Natural killer cell (primary cell): ENCODE results near the gene PPP1R12B. TPM values are rescaled to one million over a fixed set of nuclear protein-coding genes. Genes with fewer than 3 reads are reported as not detected.
"Not testable (repeated sequence)": the region's sequence is repeated elsewhere in the genome, so short reads cannot be mapped to it uniquely, and the experiment has no call there.

Experiments used
- ATAC-seq, 3 donors: fragments of 150-1000 bp in 2 of 3; fragments of 200-7000 bp in 1 of 3; cut with Tn5 transposase; 1 replicate in 1 of 3; 2 replicates in 2 of 3; pipeline ENCODE4 v1.10.0; 2021; ENCODE audit warnings: mild to moderate bottlenecking in 2 of 3, moderate library complexity in 2 of 3
- DNase-seq, 2 donors: peaks; one replicate each; pipeline versions ENCODE4 v3.0.0 to v3.0.0-alpha.2; 2013 to 2021; ENCODE audit warnings: mixed read lengths in 1 of 2
- H3K27ac ChIP-seq: one replicate; pipeline ENCODE4 v1.5.1; 2013; ENCODE audit warnings: mild to moderate bottlenecking, low read length
- H3K27me3 ChIP-seq: one replicate; pipeline ENCODE4 v1.6.1; 2013; ENCODE audit warnings: low read length; ENCODE audit not compliant: control insufficient read depth, insufficient read depth
- H3K36me3 ChIP-seq: one replicate; pipeline ENCODE4 v1.6.1; 2013; ENCODE audit warnings: low read length; ENCODE audit not compliant: control insufficient read depth, insufficient read depth
- H3K4me1 ChIP-seq: one replicate; pipeline ENCODE4 v1.6.1; 2013; ENCODE audit warnings: low read length; ENCODE audit not compliant: control insufficient read depth, insufficient read depth
- H3K4me3 ChIP-seq: one replicate; pipeline ENCODE4 v1.5.1; 2013; ENCODE audit warnings: low read length
- H3K9me3 ChIP-seq: one replicate; pipeline ENCODE4 v1.6.1; 2013; ENCODE audit warnings: low read length; ENCODE audit not compliant: control insufficient read depth, insufficient read depth
- H3K27ac Mint-ChIP-seq, 2 donors: one replicate each; pipeline ENCODE4 v1.8.0; 2022; ENCODE audit warnings: mild to moderate bottlenecking in 2 of 2, mixed read lengths in 2 of 2, moderate library complexity in 1 of 2
- H3K27me3 Mint-ChIP-seq, 2 donors: one replicate each; pipeline ENCODE4 v1.8.0; 2022; ENCODE audit warnings: low read depth in 2 of 2, mixed read lengths in 2 of 2
- H3K36me3 Mint-ChIP-seq: one replicate; pipeline ENCODE4 v1.8.0; 2022; ENCODE audit warnings: mixed read lengths
- H3K4me1 Mint-ChIP-seq, 2 donors: one replicate each; pipeline ENCODE4 v1.8.0; 2022; ENCODE audit warnings: mixed read lengths in 2 of 2
- H3K4me3 Mint-ChIP-seq: one replicate; pipeline ENCODE4 v1.8.0; 2022; ENCODE audit warnings: mild to moderate bottlenecking, moderate library complexity, mixed read lengths
- H3K9me3 Mint-ChIP-seq, 2 donors: one replicate each; pipeline ENCODE4 v1.8.0; 2022; ENCODE audit warnings: mixed read lengths in 2 of 2
- WGBS: methylation state at CpG from one replicate; pipeline ENCODE4 v1.1.7; 2013; ENCODE audit warnings: missing lambda C conversion rate; ENCODE audit not compliant: insufficient coverage; 5-methylcytosine and 5-hydroxymethylcytosine counted together
- intact Hi-C: fragments of 100-400 bp; cut with micrococcal nuclease; formaldehyde crosslinking; loops from one replicate; pipeline ENCODE4 v1.14.2; 2022
- total RNA-seq, 4 donors: library from RNA; stranded (reverse); fragments of 120-200 nt in 1 of 4; gene quantifications; one replicate each; pipeline versions ENCODE4 v1.2.3 to v1.2.4, GENCODE V29; 2013 to 2022
- TF ChIP-seq, protein P1 (sequence below): fragments of 200-600 bp; IDR thresholded peaks from one replicate; pipeline ENCODE4 v1.8.0; 2022; ENCODE audit warnings: antibody characterized with exemption

PPP1R12B gene
- total RNA-seq, 3 donors from 2014 or later (not counting 1 experiment from before 2014, with no cell fraction given), result 27.8 to 47.5 (median 46.5) TPM

- Histone ChIP-seq H3K9me3 (no peaks in the 10 kb centered on the region), H3K27me3 (no peaks in the 10 kb centered on the region), H3K4me1 (peaks cover 10% of the 10 kb centered on the region), H3K4me3 (no peak overlapping the region), H3K36me3 (no peaks in the 10 kb centered on the region), H3K27ac (no peak overlapping the region)
- no peaks in the 10 kb centered on the region for H3K27me3 Mint-ChIP-seq
- ATAC-seq (no peak), DNase-seq (no peak)
- no peak overlapping the region for H3K27ac Mint-ChIP-seq
- TF ChIP-seq, protein P1, sequence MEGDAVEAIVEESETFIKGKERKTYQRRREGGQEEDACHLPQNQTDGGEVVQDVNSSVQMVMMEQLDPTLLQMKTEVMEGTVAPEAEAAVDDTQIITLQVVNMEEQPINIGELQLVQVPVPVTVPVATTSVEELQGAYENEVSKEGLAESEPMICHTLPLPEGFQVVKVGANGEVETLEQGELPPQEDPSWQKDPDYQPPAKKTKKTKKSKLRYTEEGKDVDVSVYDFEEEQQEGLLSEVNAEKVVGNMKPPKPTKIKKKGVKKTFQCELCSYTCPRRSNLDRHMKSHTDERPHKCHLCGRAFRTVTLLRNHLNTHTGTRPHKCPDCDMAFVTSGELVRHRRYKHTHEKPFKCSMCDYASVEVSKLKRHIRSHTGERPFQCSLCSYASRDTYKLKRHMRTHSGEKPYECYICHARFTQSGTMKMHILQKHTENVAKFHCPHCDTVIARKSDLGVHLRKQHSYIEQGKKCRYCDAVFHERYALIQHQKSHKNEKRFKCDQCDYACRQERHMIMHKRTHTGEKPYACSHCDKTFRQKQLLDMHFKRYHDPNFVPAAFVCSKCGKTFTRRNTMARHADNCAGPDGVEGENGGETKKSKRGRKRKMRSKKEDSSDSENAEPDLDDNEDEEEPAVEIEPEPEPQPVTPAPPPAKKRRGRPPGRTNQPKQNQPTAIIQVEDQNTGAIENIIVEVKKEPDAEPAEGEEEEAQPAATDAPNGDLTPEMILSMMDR, result no peak
- WGBS, result 89% methylated on average over 2 of the region's 2 CpGs
- no peaks in the 10 kb centered on the region for H3K36me3 Mint-ChIP-seq
- no peak overlapping the region for H3K4me3 Mint-ChIP-seq
- intact Hi-C loops, result no loop called here
- H3K4me1 Mint-ChIP-seq, result peaks cover 25 to 32% of the 10 kb centered on the region in 2 donors
- no peaks in the 10 kb centered on the region for H3K9me3 Mint-ChIP-seq
These were observed 3.2 kb downstream of the PPP1R12B start for GRCh38 chr1:202351725-202352124.

DNA sequence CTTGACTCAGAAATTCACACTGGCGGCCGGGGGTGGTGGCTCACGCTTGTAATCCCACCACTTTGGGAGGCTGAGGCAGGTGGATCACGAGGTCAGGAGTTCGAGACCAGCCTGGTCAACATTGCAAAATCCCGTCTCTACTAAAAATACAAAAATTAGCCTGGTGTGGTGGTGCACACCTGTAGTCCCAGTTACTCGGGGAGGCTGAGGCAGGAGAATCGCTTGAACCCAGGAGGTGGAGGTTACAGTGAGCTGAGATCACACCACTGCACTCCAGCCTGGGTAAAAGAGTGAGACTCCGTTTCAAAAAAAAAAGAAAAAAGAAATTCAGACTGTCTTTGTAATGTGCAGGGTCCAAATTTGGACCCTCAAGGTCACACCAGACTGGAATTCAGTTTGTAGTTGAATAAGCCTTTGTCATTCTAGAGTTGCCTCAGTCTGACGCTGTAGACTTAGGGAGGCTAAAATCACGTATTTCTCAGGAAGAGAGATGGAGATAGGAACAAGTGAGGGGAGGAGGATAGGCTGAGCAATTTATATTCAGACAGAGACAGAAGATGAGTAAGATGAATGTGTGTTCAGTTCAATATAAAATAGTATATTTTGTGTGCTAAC is 4.2 kb downstream of the PPP1R12B start:
- not testable (repeated sequence) for ATAC-seq

DNA sequence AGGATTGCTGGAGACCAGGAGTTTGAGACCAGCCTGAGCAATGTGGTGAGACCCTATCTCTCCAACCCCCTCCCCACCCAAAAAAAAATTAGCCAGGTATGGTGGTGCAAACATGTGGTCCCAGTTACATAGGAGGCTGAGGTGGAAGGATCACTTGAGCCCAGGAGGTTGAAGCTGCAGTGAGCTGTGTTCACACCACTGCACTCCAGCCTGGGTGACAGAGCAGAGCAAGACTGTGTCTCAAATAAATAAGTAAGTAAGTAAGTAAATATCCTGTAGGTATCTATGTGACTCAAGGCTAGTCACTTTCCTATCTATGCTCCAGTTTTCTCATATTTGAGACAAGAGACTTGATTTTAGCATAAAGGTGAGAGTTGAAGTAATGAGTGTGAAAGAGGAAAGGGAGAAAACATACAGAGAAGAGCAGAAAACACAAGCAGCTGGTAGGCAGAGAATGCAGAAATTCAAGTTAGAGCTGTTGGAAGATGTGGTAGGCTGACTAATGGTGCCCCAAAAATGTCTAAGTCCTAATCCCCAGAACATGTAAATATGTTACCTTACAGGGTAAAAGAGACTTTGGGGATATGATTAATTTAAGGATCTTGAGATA is 7.5 kb downstream of the PPP1R12B start:
- H3K9me3 ChIP-seq, result no peaks in the 10 kb centered on the region
- H3K36me3 ChIP-seq, result no peaks in the 10 kb centered on the region
- H3K27me3 ChIP-seq, result no peaks in the 10 kb centered on the region
- Mint-ChIP-seq H3K4me1 (peaks cover 0 to 7% of the 10 kb centered on the region in 2 donors), H3K27me3 (no peaks in the 10 kb centered on the region), H3K27ac (no peak overlapping the region), H3K36me3 (no peaks in the 10 kb centered on the region), H3K4me3 (no peak overlapping the region), H3K9me3 (no peaks in the 10 kb centered on the region)
- TF ChIP-seq, protein P1, result no peak
- no peak overlapping the region for H3K4me3 ChIP-seq
- no peak overlapping the region for H3K27ac ChIP-seq
- no peak for DNase-seq
- intact Hi-C loops, result no loop called here
- no peaks in the 10 kb centered on the region for H3K4me1 ChIP-seq
- ATAC-seq, result no peak

More for the DNA sequence above, 4.2 kb downstream of the PPP1R12B start:
- H3K4me1 ChIP-seq, H3K4me3 ChIP-seq, H3K27me3 ChIP-seq, H3K9me3 Mint-ChIP-seq, H3K4me3 Mint-ChIP-seq, H3K36me3 ChIP-seq, H3K9me3 ChIP-seq, H3K27ac ChIP-seq, intact Hi-C loops, H3K36me3 Mint-ChIP-seq, H3K27ac Mint-ChIP-seq, DNase-seq, H3K27me3 Mint-ChIP-seq: not testable (repeated sequence)
- H3K4me1 Mint-ChIP-seq, result peaks cover 25 to 31% of the 10 kb centered on the region in 2 donors
- 92% methylated on average over 10 of the region's 11 CpGs for WGBS

DNA sequence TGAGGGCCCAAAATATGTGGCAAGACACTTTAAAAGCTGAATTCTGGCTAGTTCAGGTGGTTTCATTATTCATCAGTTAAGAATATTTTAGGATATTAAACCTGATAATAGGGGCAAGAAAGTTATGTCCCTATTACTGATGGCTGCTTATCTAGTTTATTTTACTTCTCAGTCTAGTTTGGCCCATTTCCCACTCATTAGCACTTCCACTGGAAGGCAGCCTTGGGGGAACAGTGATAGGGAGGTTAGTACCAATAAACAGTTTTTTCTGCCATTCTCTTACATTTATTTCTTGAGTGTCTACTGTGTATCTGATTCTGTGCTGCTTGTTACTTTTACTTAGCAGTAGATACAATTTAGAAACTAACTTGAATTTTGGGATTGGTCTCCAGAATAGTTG is 9.0 kb downstream of the PPP1R12B start:
- ATAC-seq (no peak), DNase-seq (no peak)
- Mint-ChIP-seq H3K36me3 (no peaks in the 10 kb centered on the region), H3K4me3 (no peak overlapping the region), H3K27ac (no peak overlapping the region), H3K9me3 (no peaks in the 10 kb centered on the region), H3K4me1 (peaks cover 0 to 9% of the 10 kb centered on the region in 2 donors), H3K27me3 (no peaks in the 10 kb centered on the region)
- intact Hi-C loops, result no loop called here
- Histone ChIP-seq H3K36me3 (no peaks in the 10 kb centered on the region), H3K9me3 (no peaks in the 10 kb centered on the region), H3K27me3 (no peaks in the 10 kb centered on the region), H3K27ac (no peak overlapping the region), H3K4me1 (no peaks in the 10 kb centered on the region), H3K4me3 (no peak overlapping the region)
- TF ChIP-seq, protein P1, result no peak
